IMR-90 (cell line): ENCODE data around the gene PAFAH2. TPM values are rescaled to one million over a fixed set of nuclear protein-coding genes. Genes with fewer than 3 reads are reported as not detected.

ENCODE experiments used
- ATAC-seq: fragments of 200-7000 bp; cut with Tn5 transposase; 2 replicates; pipeline ENCODE4 v1.9.1; 2020; ENCODE audit warnings: low read depth, mild to moderate bottlenecking, moderate library complexity
- BruUV-seq: library from RNA; stranded (reverse); fragments of 400-500 nt; replicated peaks from 2 replicates; lab custom pipeline; 2021; lab: Mats Ljungman, UMichigan
- CTCF ChIA-PET: fragments of 300-600 bp; formaldehyde crosslinking; extraction: SDS; loops from one replicate; lab custom pipeline; 2021; ENCODE audit warnings: antibody characterized with exemption; lab: Yijun Ruan, JAX
- POLR2A ChIA-PET: fragments of 300-600 bp; sonication (Branson Sonifier 250); formaldehyde crosslinking; loops from one replicate; lab custom pipeline; 2022; ENCODE audit warnings: antibody characterized with exemption; ENCODE audit not compliant: unreplicated experiment; lab: Charles Lee
- DNase-seq: peaks from one replicate; pipeline ENCODE4 v3.0.0; 2013
- H2AFZ ChIP-seq: replicated peaks from 2 replicates; pipeline ENCODE3; 2013; ENCODE audit warnings: low read length, mild to moderate bottlenecking; ENCODE audit not compliant: poor library complexity
- H2AK5ac ChIP-seq: 2 replicates; pipeline ENCODE4 v1.6.1; 2013; ENCODE audit warnings: low read depth, low read length, inconsistent platforms
- H2AK9ac ChIP-seq: replicated peaks from 2 replicates; pipeline ENCODE3; 2013; ENCODE audit warnings: mild to moderate bottlenecking, low read depth, low read length, moderate library complexity; ENCODE audit not compliant: poor library complexity
- H2BK120ac ChIP-seq: 2 replicates; pipeline ENCODE4 v1.6.1; 2013; ENCODE audit warnings: low read depth, low read length, inconsistent platforms
- H2BK15ac ChIP-seq: 3 replicates; pipeline ENCODE4 v1.6.1; 2013; ENCODE audit warnings: low read depth, low read length, inconsistent platforms
- H2BK20ac ChIP-seq: 2 replicates; pipeline ENCODE4 v1.6.1; 2013; ENCODE audit warnings: low read depth, mild to moderate bottlenecking, inconsistent platforms, low read length, moderate library complexity
- H2BK5ac ChIP-seq: 2 replicates; pipeline ENCODE4 v1.6.1; 2013; ENCODE audit warnings: mild to moderate bottlenecking, low read depth, low read length, inconsistent platforms; ENCODE audit not compliant: poor library complexity, severe bottlenecking
- H3K14ac ChIP-seq: replicated peaks from 2 replicates; pipeline ENCODE4 v1.6.1; 2013; ENCODE audit warnings: low read depth, low read length, inconsistent platforms
- H3K18ac ChIP-seq: 2 replicates; pipeline ENCODE4 v1.6.1; 2013; ENCODE audit warnings: low read depth, low read length, control low read depth
- H3K23ac ChIP-seq: 2 replicates; pipeline ENCODE4 v1.6.1; 2013; ENCODE audit warnings: low read depth, low read length, inconsistent platforms
- H3K27ac ChIP-seq: 2 replicates; pipeline ENCODE4 v1.5.1; 2013; ENCODE audit warnings: mild to moderate bottlenecking, control low read depth, low read length; ENCODE audit not compliant: insufficient read depth
- H3K27me3 ChIP-seq: 2 replicates; pipeline ENCODE4 v1.6.1; 2013; ENCODE audit warnings: low read length; ENCODE audit not compliant: control insufficient read depth, insufficient read depth
- H3K36me3 ChIP-seq: 2 replicates; pipeline ENCODE4 v1.6.1; 2013; ENCODE audit warnings: low read length, mixed read lengths; ENCODE audit not compliant: control insufficient read depth, insufficient read depth
- H3K4ac ChIP-seq: 2 replicates; pipeline ENCODE4 v1.6.1; 2013; ENCODE audit warnings: low read depth, low read length, inconsistent platforms
- H3K4me1 ChIP-seq: 2 replicates; pipeline ENCODE4 v1.6.1; 2013; ENCODE audit warnings: low read length, mixed read lengths; ENCODE audit not compliant: control insufficient read depth, insufficient read depth
- H3K4me2 ChIP-seq: 2 replicates; pipeline ENCODE4 v1.6.1; 2013; ENCODE audit warnings: low read depth, mild to moderate bottlenecking, control low read depth, low read length, moderate library complexity
- H3K4me3 ChIP-seq: 2 replicates; pipeline ENCODE4 v1.5.1; 2013; ENCODE audit warnings: low read depth, mild to moderate bottlenecking, control low read depth, low read length, moderate library complexity; ENCODE audit not compliant: insufficient read depth
- H3K56ac ChIP-seq: 2 replicates; pipeline ENCODE4 v1.6.1; 2013; ENCODE audit warnings: low read length, inconsistent platforms; ENCODE audit not compliant: insufficient read depth; ENCODE audit errors: extremely low read depth
- H3K79me1 ChIP-seq, 2 experiments: 2 replicates each; pipeline ENCODE4 v1.6.1; 2013; ENCODE audit warnings: low read length in 2 of 2, inconsistent platforms in 1 of 2, low read depth in 1 of 2
- H3K9ac ChIP-seq: 2 replicates; pipeline ENCODE4 v1.6.1; 2013; ENCODE audit warnings: low read depth, low read length, control low read depth
- H3K9me1 ChIP-seq: 2 replicates; pipeline ENCODE4 v1.6.1; 2013; ENCODE audit warnings: low read length, inconsistent platforms; ENCODE audit not compliant: insufficient read depth
- H3K9me3 ChIP-seq: 2 replicates; pipeline ENCODE4 v1.6.1; 2013; ENCODE audit warnings: low read length; ENCODE audit not compliant: control insufficient read depth, insufficient read depth
- H4K20me1 ChIP-seq: 2 replicates; pipeline ENCODE4 v1.6.1; 2013; ENCODE audit warnings: low read length, inconsistent platforms; ENCODE audit not compliant: insufficient read depth
- H4K5ac ChIP-seq: 2 replicates; pipeline ENCODE4 v1.6.1; 2013; ENCODE audit warnings: mild to moderate bottlenecking, low read depth, low read length, control low read depth
- H4K8ac ChIP-seq, 2 experiments: 2 replicates each; pipeline ENCODE4 v1.6.1; 2013; ENCODE audit warnings: low read depth in 2 of 2, low read length in 2 of 2, control low read depth in 1 of 2, inconsistent platforms in 1 of 2
- H4K91ac ChIP-seq: 2 replicates; pipeline ENCODE4 v1.6.1; 2013; ENCODE audit warnings: low read depth, low read length, inconsistent platforms; ENCODE audit not compliant: insufficient read depth
- BHLHE40 ChIP-seq: fragments of 150-350 bp; IDR thresholded peaks from 2 replicates; pipeline ENCODE4 v1.6.1; 2016; ENCODE audit warnings: mild to moderate bottlenecking, low read depth, low read length
- CEBPB ChIP-seq: IDR thresholded peaks from 2 replicates; pipeline ENCODE4 v1.6.1; 2012; ENCODE audit warnings: low read depth, low read length, improper control_type of control experiment
- CHD1 ChIP-seq: IDR thresholded peaks from 2 replicates; pipeline ENCODE4 v1.6.1; 2012; ENCODE audit warnings: low read depth, low read length, improper control_type of control experiment
- ELK1 ChIP-seq: fragments of 150-350 bp; IDR thresholded peaks from 2 replicates; pipeline ENCODE4 v1.6.1; 2016; ENCODE audit warnings: low read depth, mild to moderate bottlenecking, low read length, moderate library complexity, borderline replicate concordance
- FOS ChIP-seq: fragments of 150-350 bp; IDR thresholded peaks from 2 replicates; pipeline ENCODE4 v1.6.1; 2016; ENCODE audit warnings: low read depth, low read length
- MAFK ChIP-seq: IDR thresholded peaks from 2 replicates; pipeline ENCODE4 v1.6.1; 2012; ENCODE audit warnings: low read depth, low read length, improper control_type of control experiment
- MAZ ChIP-seq: IDR thresholded peaks from 2 replicates; pipeline ENCODE4 v1.6.1; 2012; ENCODE audit warnings: low read depth, mild to moderate bottlenecking, low read length, improper control_type of control experiment, moderate library complexity, borderline replicate concordance
- MXI1 ChIP-seq: IDR thresholded peaks from 2 replicates; pipeline ENCODE4 v1.6.1; 2012; ENCODE audit warnings: low read depth, mild to moderate bottlenecking, low read length, moderate library complexity, borderline replicate concordance
- NFE2L2 ChIP-seq: fragments of 150-350 bp; IDR thresholded peaks from 2 replicates; pipeline ENCODE4 v1.6.1; 2016; ENCODE audit warnings: low read depth, mild to moderate bottlenecking, low read length
- POLR2A ChIP-seq: IDR thresholded peaks from 2 replicates; pipeline ENCODE4 v1.6.1; 2012; ENCODE audit warnings: mild to moderate bottlenecking, low read depth, low read length
- RAD21 ChIP-seq: IDR thresholded peaks from 2 replicates; pipeline ENCODE4 v1.6.1; 2012; ENCODE audit warnings: low read length, improper control_type of control experiment
- RCOR1 ChIP-seq: IDR thresholded peaks from 2 replicates; pipeline ENCODE4 v1.6.1; 2012; ENCODE audit warnings: mild to moderate bottlenecking, low read length, improper control_type of control experiment; ENCODE audit not compliant: insufficient replicate concordance
- RFX5 ChIP-seq: IDR thresholded peaks from 2 replicates; pipeline ENCODE4 v1.8.0; 2012; ENCODE audit warnings: low read depth, mild to moderate bottlenecking, low read length, moderate library complexity
- SMC3 ChIP-seq: fragments of 150-350 bp; IDR thresholded peaks from 2 replicates; pipeline ENCODE4 v1.6.1; 2016; ENCODE audit warnings: low read depth, mild to moderate bottlenecking, antibody characterized with exemption, low read length, moderate library complexity
- WGBS, 2 experiments: methylation state at CpG; one replicate each; pipeline versions ENCODE4 v1.1.5 to v1.1.7; 2013; ENCODE audit warnings: missing lambda C conversion rate in 2 of 2; ENCODE audit not compliant: insufficient read length in 1 of 2; ENCODE audit errors: extremely low coverage in 2 of 2; 5-methylcytosine and 5-hydroxymethylcytosine counted together
- dilution Hi-C: fragments of 300-500 bp; cut with HindIII; formaldehyde crosslinking; loops from one replicate; pipeline ENCODE4 v1.14.3; 2018; ENCODE audit warnings: low sequenced_read_pairs; ENCODE audit not compliant: unreplicated experiment
- in situ Hi-C: fragments of 300-500 bp; cut with MboI; formaldehyde crosslinking; loops from 3 replicates; pipeline ENCODE4 v1.14.3; 2019; ENCODE audit warnings: low sequenced_read_pairs, inconsistent platforms, mixed read lengths
- intact Hi-C: fragments of 100-400 bp; cut with micrococcal nuclease; formaldehyde crosslinking; loops from 2 replicates; pipeline ENCODE4 v1.10.0; 2022
- polyA plus RNA-seq, 3 experiments: library from polyadenylated mRNA; depleted of rRNA; stranded (reverse); fragments of >200 nt; gene quantifications; 2 replicates each; pipeline ENCODE4 v1.2.3, GENCODE V29; 2012; ENCODE audit warnings: low replicate concordance in 1 of 3
- total RNA-seq: library from RNA; depleted of rRNA; stranded (reverse); fragments of >200 nt; gene quantifications from 2 replicates; pipeline ENCODE4 v1.2.3, GENCODE V29; 2012
- TF ChIP-seq, protein P1 (sequence below): fragments of 150-350 bp; IDR thresholded peaks from 2 replicates; pipeline ENCODE4 v1.6.1; 2017; ENCODE audit warnings: mild to moderate bottlenecking, antibody characterized with exemption, low read length, low read depth
- TF ChIP-seq, protein P2 (sequence below): conservative IDR thresholded peaks from 2 replicates; pipeline ENCODE4 v1.5.1; 2012; ENCODE audit warnings: mild to moderate bottlenecking, low read depth, low read length, improper control_type of control experiment

PAFAH2 gene
- total and polyA plus RNA-seq, 2 of the 4 experiments (the other 2 are of a cell fraction), result 8.3 to 12.2 TPM

DNA sequence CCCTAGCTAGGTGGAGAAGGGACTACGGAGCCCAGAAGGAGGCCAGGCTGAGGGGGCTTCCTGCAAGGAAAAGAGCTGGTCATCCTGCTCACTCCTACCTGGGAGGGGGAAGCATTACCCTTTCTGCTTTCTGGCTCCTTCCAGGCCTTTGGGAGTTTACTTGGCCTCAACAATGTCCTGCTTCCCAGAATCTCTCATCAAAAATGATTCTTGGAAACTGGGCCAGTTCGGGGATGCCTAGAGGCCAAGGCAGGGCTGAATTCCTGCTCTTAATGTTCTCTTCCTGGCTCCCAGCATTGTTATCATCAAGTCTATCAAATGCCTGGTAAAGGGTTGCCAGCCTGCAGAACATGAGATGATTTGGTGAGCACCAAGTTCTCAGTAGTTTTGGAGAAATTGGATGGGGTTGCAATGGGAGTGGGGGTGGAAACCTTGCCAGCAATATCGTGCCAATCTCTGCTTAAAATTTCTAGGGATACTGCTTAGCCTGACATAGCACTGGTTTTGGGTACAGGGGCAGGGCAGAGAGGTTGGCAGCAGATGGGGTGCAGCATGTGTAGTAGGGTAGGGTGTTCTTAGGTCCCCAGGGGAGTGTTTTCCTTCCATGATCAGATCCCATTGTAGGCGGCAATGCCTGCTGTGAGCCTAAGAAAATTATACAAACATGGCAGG, 7.7 kb upstream of the PAFAH2 start:
- dilution Hi-C loops, result no loop called here
- H3K9me1 ChIP-seq, result 0 out of 2 replicates have a peak, but pooled peaks cover 5% of the 10 kb centered on the region
- H2BK5ac ChIP-seq, result no peak overlapping the region
- no peaks in the 10 kb centered on the region for H3K36me3 ChIP-seq
- BruUV-seq, result no TSS peak
- H4K5ac ChIP-seq, result no peak overlapping the region
- H3K14ac ChIP-seq, result no peak overlapping the region
- H4K8ac ChIP-seq, result no peak overlapping the region
- no peak overlapping the region for H3K23ac ChIP-seq
- no peak overlapping the region for H2AK9ac ChIP-seq
- H4K20me1 ChIP-seq, result no peaks in the 10 kb centered on the region
- no peak overlapping the region for H3K27ac ChIP-seq
- ATAC-seq (no peak), DNase-seq (no peak)
- ChIA-PET CTCF (interaction anchor here (1.3 kb wide), 1 partner anchor 110 kb away, joined by 3 read pairs; no protein-coding TSS in a partner anchor), POLR2A (no interaction called here)
- intact Hi-C loops, result no loop called here
- WGBS, 2 experiments, result 67% methylated on average over 1 of the region's 4 CpGs; no CpG with 5 or more reads in 1 of the 2 experiments
- no peak overlapping the region for H3K56ac ChIP-seq
- in situ Hi-C loops, result no loop called here
- H4K91ac ChIP-seq, result no peak overlapping the region
- no peaks in the 10 kb centered on the region for H3K79me1 ChIP-seq
- no peak overlapping the region for H2BK20ac ChIP-seq
- no peak overlapping the region for H2AK5ac ChIP-seq
- no peak overlapping the region for H3K4ac ChIP-seq
- TF ChIP-seq CHD1 (no peak), RFX5 (no peak), SMC3 (no peak), RAD21 (no peak), RCOR1 (no peak), ELK1 (no peak), POLR2A (no peak), CEBPB (no peak), FOS (no peak), MAFK (no peak), MXI1 (no peak), BHLHE40 (no peak), NFE2L2 (no peak), MAZ (no peak)
- TF ChIP-seq, protein P1, sequence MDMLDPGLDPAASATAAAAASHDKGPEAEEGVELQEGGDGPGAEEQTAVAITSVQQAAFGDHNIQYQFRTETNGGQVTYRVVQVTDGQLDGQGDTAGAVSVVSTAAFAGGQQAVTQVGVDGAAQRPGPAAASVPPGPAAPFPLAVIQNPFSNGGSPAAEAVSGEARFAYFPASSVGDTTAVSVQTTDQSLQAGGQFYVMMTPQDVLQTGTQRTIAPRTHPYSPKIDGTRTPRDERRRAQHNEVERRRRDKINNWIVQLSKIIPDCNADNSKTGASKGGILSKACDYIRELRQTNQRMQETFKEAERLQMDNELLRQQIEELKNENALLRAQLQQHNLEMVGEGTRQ, result no peak
- TF ChIP-seq, protein P2, sequence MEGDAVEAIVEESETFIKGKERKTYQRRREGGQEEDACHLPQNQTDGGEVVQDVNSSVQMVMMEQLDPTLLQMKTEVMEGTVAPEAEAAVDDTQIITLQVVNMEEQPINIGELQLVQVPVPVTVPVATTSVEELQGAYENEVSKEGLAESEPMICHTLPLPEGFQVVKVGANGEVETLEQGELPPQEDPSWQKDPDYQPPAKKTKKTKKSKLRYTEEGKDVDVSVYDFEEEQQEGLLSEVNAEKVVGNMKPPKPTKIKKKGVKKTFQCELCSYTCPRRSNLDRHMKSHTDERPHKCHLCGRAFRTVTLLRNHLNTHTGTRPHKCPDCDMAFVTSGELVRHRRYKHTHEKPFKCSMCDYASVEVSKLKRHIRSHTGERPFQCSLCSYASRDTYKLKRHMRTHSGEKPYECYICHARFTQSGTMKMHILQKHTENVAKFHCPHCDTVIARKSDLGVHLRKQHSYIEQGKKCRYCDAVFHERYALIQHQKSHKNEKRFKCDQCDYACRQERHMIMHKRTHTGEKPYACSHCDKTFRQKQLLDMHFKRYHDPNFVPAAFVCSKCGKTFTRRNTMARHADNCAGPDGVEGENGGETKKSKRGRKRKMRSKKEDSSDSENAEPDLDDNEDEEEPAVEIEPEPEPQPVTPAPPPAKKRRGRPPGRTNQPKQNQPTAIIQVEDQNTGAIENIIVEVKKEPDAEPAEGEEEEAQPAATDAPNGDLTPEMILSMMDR, result no peak
- no peak overlapping the region for H2AFZ ChIP-seq
- no peak overlapping the region for H2BK15ac ChIP-seq
- no peaks in the 10 kb centered on the region for H3K4me1 ChIP-seq
- H2BK120ac ChIP-seq, result no peak overlapping the region
- no peak overlapping the region for H3K4me3 ChIP-seq
- H3K18ac ChIP-seq, result no peak overlapping the region
- no peak overlapping the region for H3K4me2 ChIP-seq
- H3K27me3 ChIP-seq, result peaks cover 15% of the 10 kb centered on the region
- no peak overlapping the region for H3K9ac ChIP-seq
- no peaks in the 10 kb centered on the region for H3K9me3 ChIP-seq
